Chondrocyte (in vitro differentiated cells): ENCODE results near the gene DST. TPM values are rescaled to one million over a fixed set of nuclear protein-coding genes. Genes with fewer than 3 reads are reported as not detected.
A peak's percentile ranks its signal among the peaks of the same experiment; 100 is the strongest.
"Not testable (repeated sequence)": the region's sequence is repeated elsewhere in the genome, so short reads cannot be mapped to it uniquely, and the experiment has no call there.

ENCODE experiments used
- DNase-seq: peaks from one replicate; pipeline ENCODE4 v3.0.0; 2021; ENCODE audit warnings: mixed read lengths, low spot score
- H3K27ac Mint-ChIP-seq: one replicate; pipeline ENCODE4 v1.8.0; 2021; ENCODE audit warnings: mild to moderate bottlenecking, moderate library complexity, mixed read lengths; ENCODE audit not compliant: unreplicated experiment
- H3K27me3 Mint-ChIP-seq: 2 replicates; pipeline ENCODE4 v1.8.0; 2021; ENCODE audit warnings: low read depth, mixed read lengths
- H3K36me3 Mint-ChIP-seq: 2 replicates; pipeline ENCODE4 v1.8.0; 2021; ENCODE audit warnings: low read depth, mixed read lengths
- H3K4me1 Mint-ChIP-seq: 2 replicates; pipeline ENCODE4 v1.8.0; 2021; ENCODE audit warnings: low read depth, mild to moderate bottlenecking, mixed read lengths
- H3K4me3 Mint-ChIP-seq: one replicate; pipeline ENCODE4 v1.8.0; 2021; ENCODE audit warnings: mild to moderate bottlenecking, moderate library complexity, mixed read lengths; ENCODE audit not compliant: unreplicated experiment
- H3K9me3 Mint-ChIP-seq: 2 replicates; pipeline ENCODE4 v1.8.0; 2021; ENCODE audit warnings: low read depth, mixed read lengths
- total RNA-seq: library from RNA; stranded (reverse); gene quantifications from 3 replicates; pipeline ENCODE4 v1.2.1, GENCODE V29; 2021
- TF ChIP-seq, protein P1 (sequence below): fragments of 200-600 bp; sonication (generic); IDR thresholded peaks from 2 replicates; pipeline ENCODE4 v1.5.0; 2021; ENCODE audit warnings: antibody characterized with exemption, mild to moderate bottlenecking, moderate library complexity

Gene DST
- total RNA-seq, 1 donor from 2014 or later, result 168 TPM

DNA sequence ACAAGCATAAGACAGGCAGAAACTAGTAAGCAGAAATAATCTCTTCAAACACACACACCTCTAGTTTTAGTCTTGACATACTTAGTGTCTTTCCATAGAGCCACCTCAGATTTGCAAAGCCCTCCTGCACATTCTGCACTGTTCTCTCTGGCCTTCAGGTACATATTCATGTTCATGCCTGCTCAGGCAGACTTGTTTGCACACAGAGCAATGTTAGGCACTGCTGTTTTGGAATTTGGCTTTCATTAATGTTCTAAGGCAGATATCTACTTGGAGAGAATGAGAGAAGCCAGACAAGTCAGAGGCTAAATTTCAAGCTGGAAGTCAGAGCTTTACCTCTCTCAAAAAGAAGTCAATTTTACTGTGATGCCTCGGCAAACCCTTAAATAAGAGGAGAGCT lies 21.3 kb upstream of the DST start:
- Mint-ChIP-seq H3K4me1 (peaks cover 30% of the 10 kb centered on the region), H3K36me3 (peaks cover 3% of the 10 kb centered on the region), H3K9me3 (no peaks in the 10 kb centered on the region), H3K4me3 (no peak overlapping the region), H3K27me3 (no peaks in the 10 kb centered on the region), H3K27ac (no peak overlapping the region)
- TF ChIP-seq, protein P1, sequence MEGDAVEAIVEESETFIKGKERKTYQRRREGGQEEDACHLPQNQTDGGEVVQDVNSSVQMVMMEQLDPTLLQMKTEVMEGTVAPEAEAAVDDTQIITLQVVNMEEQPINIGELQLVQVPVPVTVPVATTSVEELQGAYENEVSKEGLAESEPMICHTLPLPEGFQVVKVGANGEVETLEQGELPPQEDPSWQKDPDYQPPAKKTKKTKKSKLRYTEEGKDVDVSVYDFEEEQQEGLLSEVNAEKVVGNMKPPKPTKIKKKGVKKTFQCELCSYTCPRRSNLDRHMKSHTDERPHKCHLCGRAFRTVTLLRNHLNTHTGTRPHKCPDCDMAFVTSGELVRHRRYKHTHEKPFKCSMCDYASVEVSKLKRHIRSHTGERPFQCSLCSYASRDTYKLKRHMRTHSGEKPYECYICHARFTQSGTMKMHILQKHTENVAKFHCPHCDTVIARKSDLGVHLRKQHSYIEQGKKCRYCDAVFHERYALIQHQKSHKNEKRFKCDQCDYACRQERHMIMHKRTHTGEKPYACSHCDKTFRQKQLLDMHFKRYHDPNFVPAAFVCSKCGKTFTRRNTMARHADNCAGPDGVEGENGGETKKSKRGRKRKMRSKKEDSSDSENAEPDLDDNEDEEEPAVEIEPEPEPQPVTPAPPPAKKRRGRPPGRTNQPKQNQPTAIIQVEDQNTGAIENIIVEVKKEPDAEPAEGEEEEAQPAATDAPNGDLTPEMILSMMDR, result no peak
- DNase-seq, result no peak

DNA sequence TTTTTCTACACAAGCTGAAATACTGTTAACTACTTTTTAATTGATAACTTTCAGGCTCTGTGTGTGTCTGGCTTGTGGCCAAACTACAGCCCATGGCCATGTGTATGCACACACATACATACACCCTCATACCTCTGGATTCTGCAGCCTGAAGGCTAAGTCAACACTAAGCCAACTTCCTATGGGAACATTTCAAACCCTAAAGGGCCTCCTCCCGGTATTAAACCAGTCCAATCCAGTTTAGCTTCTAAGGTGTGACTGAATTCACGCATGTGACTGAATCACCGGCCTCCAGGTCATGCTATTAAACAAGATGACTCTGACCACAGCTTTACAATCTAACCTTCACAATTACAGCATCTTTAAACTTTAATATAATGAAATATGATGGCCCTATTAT lies 20.7 kb upstream of the DST start:
- peaks cover 1% of the 10 kb centered on the region for H3K36me3 Mint-ChIP-seq
- H3K27ac Mint-ChIP-seq, result no peak overlapping the region
- TF ChIP-seq, protein P1, result no peak
- no peak overlapping the region for H3K4me3 Mint-ChIP-seq
- no peak for DNase-seq
- H3K4me1 Mint-ChIP-seq, result peaks cover 35% of the 10 kb centered on the region
- H3K27me3 Mint-ChIP-seq, result no peaks in the 10 kb centered on the region
- no peaks in the 10 kb centered on the region for H3K9me3 Mint-ChIP-seq

DNA sequence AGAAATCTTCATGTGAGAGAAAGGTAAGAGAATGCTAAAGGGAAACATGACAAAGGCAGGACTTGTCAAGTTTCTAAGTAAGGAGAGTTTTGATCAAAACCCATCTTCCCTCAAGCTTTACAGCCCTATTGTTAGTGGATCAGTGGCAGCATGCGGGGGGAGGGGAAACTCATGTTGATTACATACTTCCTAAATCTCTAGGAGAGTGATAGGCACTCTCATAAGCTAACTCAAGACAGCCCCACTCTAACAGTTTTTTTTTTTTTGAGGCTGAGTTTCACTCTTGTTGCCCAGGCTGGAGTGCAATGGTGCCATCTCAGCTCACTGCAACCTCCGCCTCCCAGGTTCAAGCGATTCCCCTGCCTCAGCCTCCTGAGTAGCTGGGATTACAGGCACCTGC lies 18.6 kb upstream of the DST start:
- H3K4me1 Mint-ChIP-seq, result peaks cover 34% of the 10 kb centered on the region
- not testable (repeated sequence) for H3K9me3 Mint-ChIP-seq, DNase-seq, H3K4me3 Mint-ChIP-seq, H3K36me3 Mint-ChIP-seq, H3K27me3 Mint-ChIP-seq, H3K27ac Mint-ChIP-seq

DNA sequence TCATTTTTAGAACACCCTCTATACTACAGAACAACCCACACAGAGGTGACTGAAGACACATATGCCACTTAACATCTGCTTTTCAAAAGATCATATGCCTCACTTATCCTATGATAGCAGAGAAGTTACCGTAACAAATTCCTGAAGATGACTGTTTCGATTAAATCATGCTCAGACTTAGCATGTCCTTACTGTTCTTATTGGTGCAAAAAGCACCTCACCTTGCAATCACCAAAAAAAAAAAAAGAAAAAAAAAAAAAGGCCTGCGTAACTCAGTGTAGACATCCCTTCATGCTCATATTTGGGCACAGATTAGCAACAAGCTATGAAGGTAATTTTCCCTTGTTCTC lies 17.7 kb upstream of the DST start:
- H3K4me3 Mint-ChIP-seq, result no peak overlapping the region
- H3K9me3 Mint-ChIP-seq, result no peaks in the 10 kb centered on the region
- H3K4me1 Mint-ChIP-seq, result peaks cover 44% of the 10 kb centered on the region
- no peak overlapping the region for H3K27ac Mint-ChIP-seq
- H3K27me3 Mint-ChIP-seq, result no peaks in the 10 kb centered on the region
- peaks cover 1% of the 10 kb centered on the region for H3K36me3 Mint-ChIP-seq
- DNase-seq, result no peak
- TF ChIP-seq, protein P1, result no peak

DNA sequence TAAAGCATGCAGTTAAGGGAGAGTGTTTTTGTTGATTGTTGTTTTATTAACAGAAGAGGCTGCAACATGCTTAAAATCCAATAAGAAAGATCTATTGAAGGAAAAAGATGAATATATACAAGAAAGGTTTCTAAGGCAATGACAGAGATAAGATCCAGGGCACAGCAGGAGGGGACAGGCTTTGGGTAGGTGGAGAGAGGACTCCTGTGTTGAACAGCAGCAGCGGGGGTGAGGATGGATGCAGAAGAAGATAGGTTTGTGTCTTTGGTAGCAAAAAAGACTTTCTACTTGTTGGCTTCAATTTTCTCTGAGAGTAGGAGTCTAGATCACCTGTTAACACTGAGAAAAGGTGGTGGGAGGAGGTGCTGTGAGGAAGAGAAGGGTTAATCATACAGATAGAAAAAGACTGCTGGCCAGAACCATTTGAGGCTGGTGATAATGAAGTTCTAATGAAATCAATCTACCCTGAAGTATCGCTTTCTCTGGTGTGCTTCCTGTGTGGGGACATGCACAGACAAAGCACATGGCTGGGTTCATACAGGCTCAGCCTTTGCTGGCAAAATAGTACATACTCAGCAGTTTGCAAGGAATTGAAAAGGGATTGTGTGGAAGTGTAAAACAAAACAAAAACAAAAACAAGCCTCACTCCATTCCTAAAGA lies 17.2 kb upstream of the DST start:
- peaks cover 1% of the 10 kb centered on the region for H3K36me3 Mint-ChIP-seq
- H3K4me3 Mint-ChIP-seq, result no peak overlapping the region
- TF ChIP-seq, protein P1, result no peak
- peaks cover 48% of the 10 kb centered on the region for H3K4me1 Mint-ChIP-seq
- DNase-seq, result no peak
- H3K27ac Mint-ChIP-seq, result peak overlapping the region; percentile 1
- no peaks in the 10 kb centered on the region for H3K27me3 Mint-ChIP-seq
- no peaks in the 10 kb centered on the region for H3K9me3 Mint-ChIP-seq

DNA sequence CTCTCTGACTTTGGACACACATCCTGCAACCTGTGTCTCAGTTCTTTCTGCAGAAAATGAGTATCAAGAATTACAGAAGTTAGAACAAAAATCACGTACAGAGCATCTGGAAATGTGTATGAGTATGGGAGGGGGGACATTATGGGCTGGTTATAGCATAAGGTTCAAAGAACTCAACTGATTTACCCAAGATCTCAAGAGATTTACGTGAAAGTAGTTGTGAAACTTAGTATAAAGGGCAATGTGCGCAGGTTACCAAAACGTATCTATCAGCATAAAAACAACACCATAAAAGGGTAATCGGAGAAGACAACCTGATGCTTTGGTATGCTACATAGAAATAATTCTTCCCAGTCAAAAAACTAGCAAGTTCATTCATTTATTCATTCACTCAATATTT lies 15.6 kb upstream of the DST start:
- DNase-seq, result no peak
- Mint-ChIP-seq H3K27me3 (no peaks in the 10 kb centered on the region), H3K4me3 (no peak overlapping the region), H3K36me3 (peaks cover 1% of the 10 kb centered on the region), H3K27ac (no peak overlapping the region), H3K9me3 (no peaks in the 10 kb centered on the region), H3K4me1 (peaks cover 43% of the 10 kb centered on the region)
- TF ChIP-seq, protein P1, result no peak
